Endothelial cell of umbilical vein (primary cell): ENCODE data around the gene CRYGS. TPM values are rescaled to one million over a fixed set of nuclear protein-coding genes. Genes with fewer than 3 reads are reported as not detected.

Experiments used
- BruUV-seq: library from RNA; stranded (reverse); fragments of 400-500 nt; replicated peaks from 2 replicates; lab custom pipeline; 2021; lab: Mats Ljungman, UMichigan
- CTCF ChIA-PET: fragments of 300-600, 350-600 bp; sonication (Branson Sonifier 250); formaldehyde crosslinking; loops from one replicate; lab custom pipeline; 2021; ENCODE audit warnings: antibody characterized with exemption, inconsistent platforms; lab: Charles Lee
- POLR2A ChIA-PET: fragments of 300-600, 350-600 bp; sonication (Branson Sonifier 250); formaldehyde crosslinking; loops from one replicate; lab custom pipeline; 2021; ENCODE audit warnings: antibody characterized with exemption, inconsistent platforms; lab: Charles Lee
- DNase-seq: peaks from one replicate; pipeline ENCODE4 v3.0.0-alpha.2; 2011; ENCODE audit warnings: low read depth, low spot score
- FAIRE-seq: peaks from 2 replicates; lab custom pipeline; 2011; peaks lifted over from hg19 to GRCh38; lab: Jason Lieb, UNC
- H2AFZ ChIP-seq: 2 replicates; pipeline ENCODE4 v1.6.0; 2012; ENCODE audit warnings: low read depth, low read length, control low read depth, inconsistent platforms
- H3K27ac ChIP-seq: 2 replicates; pipeline ENCODE4 v1.5.1; 2011; ENCODE audit warnings: low read depth, mild to moderate bottlenecking, control low read depth, low read length, moderate library complexity; ENCODE audit not compliant: insufficient read depth
- H3K27me3 ChIP-seq, 2 experiments: 2 replicates each; pipeline versions ENCODE4 v1.6.0 to v1.6.1; 2011; ENCODE audit warnings: low read length in 2 of 2, mixed read lengths in 1 of 2; ENCODE audit not compliant: control insufficient read depth in 2 of 2, insufficient read depth in 2 of 2
- H3K36me3 ChIP-seq, 2 experiments: 2 replicates in 1 of 2; 3 replicates in 1 of 2; pipeline ENCODE4 v1.5.1; 2011; ENCODE audit warnings: low read length in 2 of 2, mild to moderate bottlenecking in 1 of 2, moderate library complexity in 1 of 2; ENCODE audit not compliant: control insufficient read depth in 2 of 2, insufficient read depth in 2 of 2; ENCODE audit errors: extremely low read depth in 1 of 2
- H3K4me1 ChIP-seq: 3 replicates; pipeline ENCODE4 v1.5.1; 2011; ENCODE audit warnings: mild to moderate bottlenecking, low read length; ENCODE audit not compliant: control insufficient read depth, insufficient read depth; ENCODE audit errors: extremely low read depth
- H3K4me2 ChIP-seq: 2 replicates; pipeline ENCODE4 v1.6.1; 2011; ENCODE audit warnings: low read length, control low read depth, mixed read lengths; ENCODE audit not compliant: insufficient read depth
- H3K4me3 ChIP-seq, 3 experiments: fragments of 200-600 bp in 1 of 3; sonication (generic), shearing (Covaris generic) in 1 of 3; replicated peaks in 1 of 3; 2 replicates each; pipeline ENCODE4 v1.5.1; 2011 to 2016; ENCODE audit warnings: control low read depth in 3 of 3, low read length in 3 of 3, mild to moderate bottlenecking in 2 of 3, inconsistent platforms in 1 of 3, low read depth in 1 of 3, moderate library complexity in 1 of 3; ENCODE audit not compliant: insufficient read depth in 1 of 3
- H3K79me2 ChIP-seq: 2 replicates; pipeline ENCODE4 v1.6.0; 2012; ENCODE audit warnings: low read length, inconsistent platforms; ENCODE audit not compliant: control insufficient read depth, insufficient read depth
- H3K9ac ChIP-seq: replicated peaks from 2 replicates; pipeline ENCODE3; 2011; ENCODE audit warnings: low read length, control low read depth; ENCODE audit not compliant: insufficient read depth; ENCODE audit errors: extremely low read depth
- H3K9me1 ChIP-seq: replicated peaks from 3 replicates; pipeline ENCODE4 v1.6.0; 2011; ENCODE audit warnings: mild to moderate bottlenecking, low read length; ENCODE audit not compliant: control insufficient read depth, insufficient read depth; ENCODE audit errors: extremely low read depth
- H3K9me3 ChIP-seq: replicated peaks from 2 replicates; pipeline ENCODE4 v1.5.1; 2012; ENCODE audit warnings: low read length, inconsistent platforms; ENCODE audit not compliant: control insufficient read depth, insufficient read depth
- H4K20me1 ChIP-seq: replicated peaks from 2 replicates; pipeline ENCODE3; 2011; ENCODE audit warnings: mild to moderate bottlenecking, low read length; ENCODE audit not compliant: control insufficient read depth, insufficient read depth; ENCODE audit errors: extremely low read depth
- EZH2 ChIP-seq: IDR thresholded peaks from 2 replicates; pipeline ENCODE4 v1.6.1; 2012; ENCODE audit warnings: borderline replicate concordance, low read depth, mild to moderate bottlenecking, moderate library complexity, low read length, inconsistent platforms; ENCODE audit not compliant: severe bottlenecking
- FOS ChIP-seq: IDR thresholded peaks from 2 replicates; pipeline ENCODE4 v1.6.1; 2011; ENCODE audit warnings: mild to moderate bottlenecking, low read length, moderate library complexity, borderline replicate concordance; ENCODE audit not compliant: insufficient read depth
- GATA2 ChIP-seq: IDR thresholded peaks from 2 replicates; pipeline ENCODE4 v1.7.0; 2011; ENCODE audit warnings: low read depth, mild to moderate bottlenecking, moderate library complexity, mixed read lengths, low read length; ENCODE audit not compliant: insufficient read length, insufficient read depth
- JUN ChIP-seq: IDR thresholded peaks from 2 replicates; pipeline ENCODE4 v1.6.1; 2011; ENCODE audit warnings: borderline replicate concordance, low read depth; ENCODE audit not compliant: insufficient read length, insufficient read depth
- MYC ChIP-seq: IDR thresholded peaks from one replicate; pipeline ENCODE4 v1.6.1; 2011; ENCODE audit warnings: mild to moderate bottlenecking, low read depth, low read length
- POLR2A ChIP-seq: IDR thresholded peaks from 2 replicates; pipeline ENCODE4 v1.6.1; 2012; ENCODE audit warnings: low read depth, mild to moderate bottlenecking, control low read depth, low read length
- POLR2AphosphoS5 ChIP-seq: IDR thresholded peaks from 2 replicates; pipeline ENCODE4 v1.6.1; 2012; ENCODE audit warnings: low read depth, mild to moderate bottlenecking, control low read depth, low read length, moderate library complexity; ENCODE audit not compliant: insufficient read depth
- dilution Hi-C: fragments of 300-500 bp; cut with MboI; formaldehyde crosslinking; loops from one replicate; pipeline ENCODE4 v1.15.0; 2019; ENCODE audit warnings: low sequenced_read_pairs; ENCODE audit not compliant: extremely low pct_ligation_motif_present
- intact Hi-C: fragments of 100-400 bp; cut with micrococcal nuclease; formaldehyde crosslinking; loops from one replicate; pipeline ENCODE4 v1.10.0; 2022
- polyA plus RNA-seq, 4 experiments: library from polyadenylated mRNA; depleted of rRNA in 3 of 4; stranded (reverse) in 3 of 4; unstranded in 1 of 4; fragments of >200 nt; gene quantifications; 2 replicates each; pipeline versions ENCODE4 v1.2.1 to v1.2.3, GENCODE V29; 2011 to 2012; ENCODE audit warnings: missing spikeins in 1 of 4
- total RNA-seq: library from RNA; stranded (reverse); gene quantifications from 2 replicates; pipeline ENCODE4 v1.2.3, GENCODE V29; 2021
- TF ChIP-seq, protein P1 (sequence below): IDR thresholded peaks from 2 replicates; pipeline ENCODE4 v1.6.1; 2011; ENCODE audit not compliant: insufficient read depth, insufficient read length
- TF ChIP-seq, protein P2 (sequence below), 2 donors: IDR thresholded peaks; 1 replicate in 1 of 2; 2 replicates in 1 of 2; pipeline ENCODE4 v1.5.1; 2011; ENCODE audit warnings: low read length in 2 of 2, mild to moderate bottlenecking in 2 of 2, moderate library complexity in 2 of 2, control low read depth in 1 of 2, inconsistent platforms in 1 of 2, low read depth in 1 of 2; ENCODE audit not compliant: insufficient read depth in 1 of 2; ENCODE audit errors: extremely low read depth in 1 of 2

The CRYGS gene
- total and polyA plus RNA-seq, 2 donors (not counting 3 experiments of a cell fraction or from before 2014, with no cell fraction given) = 5.0 TPM

DNA sequence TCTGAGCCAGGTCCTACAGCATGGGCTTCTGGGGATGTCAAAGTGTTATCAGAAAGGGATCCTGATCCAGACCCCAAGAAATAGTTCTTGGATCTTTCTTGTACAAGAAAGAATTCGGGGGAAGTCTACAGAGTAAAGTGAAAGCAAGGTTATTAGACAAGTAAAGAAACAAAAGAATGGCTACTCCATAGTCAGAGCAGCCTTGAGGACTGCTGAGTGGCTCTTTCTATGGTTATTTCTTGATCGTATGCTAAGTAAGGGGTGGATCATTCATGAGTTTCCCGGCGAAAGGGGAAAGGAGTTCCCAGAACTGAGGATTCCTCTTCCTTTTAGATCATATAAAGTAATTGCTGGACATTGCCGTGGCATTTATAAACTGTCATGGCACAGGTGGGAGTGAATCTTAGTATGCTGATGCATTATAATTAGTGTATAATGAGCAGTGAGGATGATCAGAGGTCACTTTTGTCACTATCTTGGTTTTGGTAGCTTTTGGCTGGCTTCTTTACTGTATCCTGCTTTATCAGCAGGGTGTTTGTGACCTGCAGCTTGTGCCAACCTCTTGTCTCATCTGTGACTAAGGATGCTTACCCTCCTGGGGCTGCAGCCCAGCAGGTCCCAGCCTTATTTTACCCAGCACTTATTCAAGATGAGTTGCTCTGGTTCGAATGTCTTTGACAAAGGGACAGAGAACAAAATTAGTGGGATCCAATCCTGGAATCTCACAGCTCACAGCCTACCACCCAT is 41.0 kb downstream of the CRYGS start:
- Histone ChIP-seq H4K20me1 (no peaks in the 10 kb centered on the region), H3K9ac (no peak overlapping the region), H3K4me2 (no peak overlapping the region), H2AFZ (no peak overlapping the region), H3K27ac (no peak overlapping the region), H3K4me1 (no peaks in the 10 kb centered on the region), H3K4me3 (no peak overlapping the region), H3K9me1 (no peaks in the 10 kb centered on the region), H3K27me3 (peaks cover 0 to 2% of the 10 kb centered on the region in 2 experiments), H3K79me2 (no peaks in the 10 kb centered on the region), H3K36me3 (no peaks in the 10 kb centered on the region), H3K9me3 (no peaks in the 10 kb centered on the region)
- ChIA-PET CTCF (no interaction called here), POLR2A (no interaction called here)
- TF ChIP-seq POLR2AphosphoS5 (no peak), MYC (no peak), EZH2 (no peak), POLR2A (no peak), FOS (no peak), GATA2 (no peak), JUN (no peak)
- TF ChIP-seq, protein P1, sequence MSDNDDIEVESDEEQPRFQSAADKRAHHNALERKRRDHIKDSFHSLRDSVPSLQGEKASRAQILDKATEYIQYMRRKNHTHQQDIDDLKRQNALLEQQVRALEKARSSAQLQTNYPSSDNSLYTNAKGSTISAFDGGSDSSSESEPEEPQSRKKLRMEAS = no peak
- TF ChIP-seq, protein P2, sequence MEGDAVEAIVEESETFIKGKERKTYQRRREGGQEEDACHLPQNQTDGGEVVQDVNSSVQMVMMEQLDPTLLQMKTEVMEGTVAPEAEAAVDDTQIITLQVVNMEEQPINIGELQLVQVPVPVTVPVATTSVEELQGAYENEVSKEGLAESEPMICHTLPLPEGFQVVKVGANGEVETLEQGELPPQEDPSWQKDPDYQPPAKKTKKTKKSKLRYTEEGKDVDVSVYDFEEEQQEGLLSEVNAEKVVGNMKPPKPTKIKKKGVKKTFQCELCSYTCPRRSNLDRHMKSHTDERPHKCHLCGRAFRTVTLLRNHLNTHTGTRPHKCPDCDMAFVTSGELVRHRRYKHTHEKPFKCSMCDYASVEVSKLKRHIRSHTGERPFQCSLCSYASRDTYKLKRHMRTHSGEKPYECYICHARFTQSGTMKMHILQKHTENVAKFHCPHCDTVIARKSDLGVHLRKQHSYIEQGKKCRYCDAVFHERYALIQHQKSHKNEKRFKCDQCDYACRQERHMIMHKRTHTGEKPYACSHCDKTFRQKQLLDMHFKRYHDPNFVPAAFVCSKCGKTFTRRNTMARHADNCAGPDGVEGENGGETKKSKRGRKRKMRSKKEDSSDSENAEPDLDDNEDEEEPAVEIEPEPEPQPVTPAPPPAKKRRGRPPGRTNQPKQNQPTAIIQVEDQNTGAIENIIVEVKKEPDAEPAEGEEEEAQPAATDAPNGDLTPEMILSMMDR (IDR thresholded peaks at IDR 0.05; ENCODE audit: extremely low read depth in 1 of 2, insufficient read depth in 1 of 2, low read depth in 1 of 2, low read length in 2 of 2) = no peak
- no TSS peak for BruUV-seq
- FAIRE-seq (no peak), DNase-seq (no peak)
- intact Hi-C loops = no loop called here
- dilution Hi-C loops = no loop called here
